Mucosa of descending colon (tissue), 3 donors: ENCODE results near the gene FGF12. TPM values are rescaled to one million over a fixed set of nuclear protein-coding genes. Genes with fewer than 3 reads are reported as not detected.

ENCODE experiments used
- ATAC-seq: fragments of 200-7000 bp; cut with Tn5 transposase; one replicate; pipeline ENCODE4 v1.9.1; 2020; ENCODE audit warnings: mild to moderate bottlenecking, moderate library complexity
- DNase-seq, 3 donors: peaks; one replicate each; pipeline ENCODE4 v3.0.0-alpha.2; 2020
- H3K36me3 ChIP-seq: fragments of 200-600 bp; one replicate; pipeline ENCODE4 v1.8.0; 2021; ENCODE audit warnings: low read depth, mild to moderate bottlenecking
- H3K4me1 ChIP-seq: fragments of 200-600 bp; one replicate; pipeline ENCODE4 v1.8.0; 2021; ENCODE audit warnings: low read depth, mild to moderate bottlenecking
- H3K4me3 ChIP-seq: fragments of 200-600 bp; one replicate; pipeline ENCODE4 v1.8.0; 2021; ENCODE audit warnings: mild to moderate bottlenecking
- H3K9me3 ChIP-seq: fragments of 200-600 bp; one replicate; pipeline ENCODE4 v1.8.0; 2021; ENCODE audit warnings: mild to moderate bottlenecking
- CTCF ChIP-seq: fragments of 200-600 bp; IDR thresholded peaks from one replicate; pipeline ENCODE4 v1.8.0; 2022; ENCODE audit warnings: antibody characterized with exemption, mild to moderate bottlenecking
- intact Hi-C, 2 donors: fragments of 100-400 bp; cut with DNase I in 1 of 2; cut with micrococcal nuclease in 1 of 2; formaldehyde crosslinking; loops; one replicate each; pipeline versions ENCODE4 v1.11.0 to v1.11.1; 2022; cut with DNase I, micrococcal nuclease
- total RNA-seq, 3 donors: library from RNA; stranded (reverse); fragmentation: NEBNext Ultra II Directional in 2 of 3; extraction: Animal tissue kit (Norgen Biotek cat#: 25700) in 2 of 3; gene quantifications; one replicate each; pipeline versions ENCODE4 v1.2.1 to v1.2.4, GENCODE V29; 2021 to 2023
- donor health status: DM: no; HTN: no; CAD: no; lungs with moderate emphysema.
- donor health status: DM: no; HTN: no; CAD: no.
- donor health status: DM: no; HTN: yes; CAD: no.

Gene FGF12
- total RNA-seq, 3 donors from 2014 or later: 0.35 to 3.3 (median 0.58) TPM

- no peak for TF ChIP-seq CTCF
- ATAC-seq (no peak), DNase-seq (no peak)
- intact Hi-C loops: no loop called here
- Histone ChIP-seq H3K9me3 (no peaks in the 10 kb centered on the region), H3K4me3 (no peak overlapping the region), H3K4me1 (no peaks in the 10 kb centered on the region), H3K36me3 (no peaks in the 10 kb centered on the region)
Measured at GRCh38 chr3:192636517-192637444, 90.6 kb downstream of the FGF12 start.

- no peak for DNase-seq
- intact Hi-C loops: no loop called here
- no peak for ATAC-seq
- no peaks in the 10 kb centered on the region for H3K9me3 ChIP-seq
- H3K4me3 ChIP-seq: no peak overlapping the region
- H3K4me1 ChIP-seq: no peaks in the 10 kb centered on the region
- H3K36me3 ChIP-seq: no peaks in the 10 kb centered on the region
- TF ChIP-seq CTCF: no peak
Measured at GRCh38 chr3:192629429-192629828, 97.9 kb downstream of the FGF12 start.

GRCh38 chr3:192621909-192622308, 105.4 kb downstream of the FGF12 start:
- TF ChIP-seq CTCF: no peak
- ATAC-seq: no peak

GRCh38 chr3:192620275-192620674, 107.1 kb downstream of the FGF12 start:
- DNase-seq (no peak), ATAC-seq (no peak)
- H3K4me1 ChIP-seq: no peaks in the 10 kb centered on the region
- TF ChIP-seq CTCF: no peak
- intact Hi-C loops: no loop called here
- no peaks in the 10 kb centered on the region for H3K36me3 ChIP-seq
- no peaks in the 10 kb centered on the region for H3K9me3 ChIP-seq
- H3K4me3 ChIP-seq: no peak overlapping the region

More at GRCh38 chr3:192621909-192622308, 105.4 kb downstream of the FGF12 start:
- Histone ChIP-seq H3K9me3 (no peaks in the 10 kb centered on the region), H3K4me1 (no peaks in the 10 kb centered on the region), H3K4me3 (no peak overlapping the region), H3K36me3 (no peaks in the 10 kb centered on the region)
- no peak for DNase-seq
- intact Hi-C loops: no loop called here

GRCh38 chr3:192611411-192611810, 115.9 kb downstream of the FGF12 start:
- no peak overlapping the region for H3K4me3 ChIP-seq
- no peaks in the 10 kb centered on the region for H3K9me3 ChIP-seq
- ATAC-seq: no peak
- no peaks in the 10 kb centered on the region for H3K4me1 ChIP-seq
- intact Hi-C loops: no loop called here
- DNase-seq: no peak
- no peak for TF ChIP-seq CTCF
- H3K36me3 ChIP-seq: no peaks in the 10 kb centered on the region
